ENCODE results near the gene PLCB4.

PLCB4 gene

GRCh38 chr20:9068841-9069663 lies at the start of gene PLCB4:
Gene PLCB4 (plus strand): TSS chr20:9069087. CDS start chr20:9307815, 238,728 bp downstream.
- Histone ChIP-seq H3K9me3 (ENCODE audit: insufficient read depth, low read depth, low read length) (no peaks in the 10 kb centered on the region), H2AFZ (ENCODE audit: low read length) (peak within 1 kb of the TSS; percentile 92), H3K27me3 (ENCODE audit: insufficient read depth, low read length, poor library complexity, severe bottlenecking) (no peaks in the 10 kb centered on the region), H3K9ac (ENCODE audit: low read depth, low read length, poor library complexity, severe bottlenecking) (peak within 1 kb of the TSS; percentile 79), H3K4me1 (ENCODE audit: insufficient read depth, low read length, poor library complexity, severe bottlenecking) (peaks cover 44% of the 10 kb centered on the region), H3K4me3 (ENCODE audit: low read length, poor library complexity, severe bottlenecking) (peak within 1 kb of the TSS; percentile 94), H3F3A (ENCODE audit: low read depth) (0 out of 2 replicates have a peak, but pooled peaks cover 5% of the 10 kb centered on the region), H3K79me2 (ENCODE audit: insufficient read depth, low read length) (peaks cover 43% of the 10 kb centered on the region), H3K9me2 (replicated peaks; ENCODE audit: low read depth, low read length) (no peaks in the 10 kb centered on the region), H4K20me1 (ENCODE audit: insufficient read depth, low read length, poor library complexity, severe bottlenecking) (peaks cover 4% of the 10 kb centered on the region), H3K4me2 (ENCODE audit: low read depth, low read length, poor library complexity, severe bottlenecking) (peak within 1 kb of the TSS; percentile 79), H3K36me3 (ENCODE audit: insufficient read depth, low read length) (no peaks in the 10 kb centered on the region)
- TF ChIP-seq CTCF (conservative IDR thresholded peaks at IDR 0.05; ENCODE audit: low read length) (no peak), EZH2phosphoT487 (IDR thresholded peaks at IDR 0.05; ENCODE audit: borderline replicate concordance) (no peak)

GRCh38 chr20:9019833-9020232 lies 49.1 kb upstream of the PLCB4 start:
- Histone ChIP-seq H2AFZ (ENCODE audit: low read length) (no peak overlapping the region), H3K4me1 (ENCODE audit: insufficient read depth, low read length, poor library complexity, severe bottlenecking) (peaks cover 15% of the 10 kb centered on the region), H3K9ac (ENCODE audit: low read depth, low read length, poor library complexity, severe bottlenecking) (no peak overlapping the region), H3K9me2 (replicated peaks; ENCODE audit: low read depth, low read length) (no peaks in the 10 kb centered on the region), H3K27me3 (ENCODE audit: insufficient read depth, low read length, poor library complexity, severe bottlenecking) (no peaks in the 10 kb centered on the region), H3K9me3 (ENCODE audit: insufficient read depth, low read depth, low read length) (no peaks in the 10 kb centered on the region), H4K20me1 (ENCODE audit: insufficient read depth, low read length, poor library complexity, severe bottlenecking) (no peaks in the 10 kb centered on the region), H3K36me3 (ENCODE audit: insufficient read depth, low read length) (no peaks in the 10 kb centered on the region), H3K4me3 (ENCODE audit: low read length, poor library complexity, severe bottlenecking) (no peak overlapping the region), H3K79me2 (ENCODE audit: insufficient read depth, low read length) (no peaks in the 10 kb centered on the region), H3K4me2 (ENCODE audit: low read depth, low read length, poor library complexity, severe bottlenecking) (peak overlapping the region; percentile 12), H3F3A (ENCODE audit: low read depth) (no peaks in the 10 kb centered on the region)
- TF ChIP-seq CTCF (conservative IDR thresholded peaks at IDR 0.05; ENCODE audit: low read length) (no peak), EZH2phosphoT487 (IDR thresholded peaks at IDR 0.05; ENCODE audit: borderline replicate concordance) (no peak)

- no peaks in the 10 kb centered on the region for H3K27me3 ChIP-seq (ENCODE audit: insufficient read depth, low read length, poor library complexity, severe bottlenecking)
Observed at GRCh38 chr20:9021216-9021615, 47.7 kb upstream of the PLCB4 start.

More at GRCh38 chr20:9021216-9021615, 47.7 kb upstream of the PLCB4 start:
- Histone ChIP-seq H3K9me2 (replicated peaks; ENCODE audit: low read depth, low read length) (no peaks in the 10 kb centered on the region), H3K4me1 (ENCODE audit: insufficient read depth, low read length, poor library complexity, severe bottlenecking) (peaks cover 15% of the 10 kb centered on the region), H3K79me2 (ENCODE audit: insufficient read depth, low read length) (no peaks in the 10 kb centered on the region), H2AFZ (ENCODE audit: low read length) (no peak overlapping the region), H4K20me1 (ENCODE audit: insufficient read depth, low read length, poor library complexity, severe bottlenecking) (no peaks in the 10 kb centered on the region), H3K36me3 (ENCODE audit: insufficient read depth, low read length) (no peaks in the 10 kb centered on the region), H3K4me3 (ENCODE audit: low read length, poor library complexity, severe bottlenecking) (no peak overlapping the region), H3K9ac (ENCODE audit: low read depth, low read length, poor library complexity, severe bottlenecking) (no peak overlapping the region), H3K4me2 (ENCODE audit: low read depth, low read length, poor library complexity, severe bottlenecking) (no peak overlapping the region), H3F3A (ENCODE audit: low read depth) (no peaks in the 10 kb centered on the region), H3K9me3 (ENCODE audit: insufficient read depth, low read depth, low read length) (no peaks in the 10 kb centered on the region)
- no peak for TF ChIP-seq EZH2phosphoT487 (IDR thresholded peaks at IDR 0.05; ENCODE audit: borderline replicate concordance)
- no peak for TF ChIP-seq CTCF (conservative IDR thresholded peaks at IDR 0.05; ENCODE audit: low read length)
